GM21447 (cell line): Measurements from ENCODE around the gene ACTN3.
"Not testable (repeated sequence)": the region's sequence is repeated elsewhere in the genome, so short reads cannot be mapped to it uniquely, and the experiment has no call there.

Experiments
- ATAC-seq: cut with Tn5 transposase; IDR thresholded peaks from one replicate; pipeline ENCODE4 v1.9.1; 2021; ENCODE audit not compliant: unreplicated experiment

The ACTN3 gene

GRCh38 chr11:66593303-66593635 lies 46.6 kb downstream of the ACTN3 start:
- ATAC-seq, result no peak

DNA sequence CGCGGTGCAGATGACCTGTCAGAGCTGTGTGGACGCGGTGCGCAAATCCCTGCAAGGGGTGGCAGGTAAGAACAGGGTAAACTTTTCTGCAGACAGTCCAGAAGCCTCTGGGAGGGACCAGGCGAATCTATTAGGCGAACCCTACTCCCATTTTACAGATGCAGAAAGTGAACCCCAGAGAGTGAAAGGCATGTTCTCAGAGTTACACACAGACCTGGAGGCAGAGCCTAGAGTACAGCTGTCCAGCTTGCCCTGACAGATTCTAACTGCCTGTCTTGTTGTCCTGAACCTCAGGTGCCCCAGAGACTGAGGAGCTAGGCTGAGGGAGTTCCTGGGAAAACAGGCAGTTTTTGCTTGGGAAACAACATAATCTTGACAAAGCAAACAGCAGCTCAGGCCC lies 46.9 kb downstream of the ACTN3 start:
- no peak for ATAC-seq

- no peak for ATAC-seq
Measured at GRCh38 chr11:66595245-66595904, 48.7 kb downstream of the ACTN3 start.

DNA sequence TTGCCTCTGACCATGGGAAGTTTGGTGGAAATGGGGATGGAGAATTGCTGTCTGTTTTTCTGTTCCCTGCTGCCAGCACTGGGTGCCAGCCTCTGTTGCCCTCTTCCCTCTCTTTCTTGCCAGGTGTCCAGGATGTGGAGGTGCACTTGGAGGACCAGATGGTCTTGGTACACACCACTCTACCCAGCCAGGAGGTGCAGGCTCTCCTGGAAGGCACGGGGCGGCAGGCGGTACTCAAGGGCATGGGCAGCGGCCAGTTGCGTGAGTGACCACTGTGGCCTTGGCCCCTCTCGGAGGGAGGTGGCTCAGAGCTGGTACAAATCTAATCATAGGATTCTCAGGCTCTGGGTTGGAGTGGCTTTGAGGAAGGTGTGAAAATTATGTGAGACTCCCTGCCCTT lies 52.3 kb downstream of the ACTN3 start:
- ATAC-seq, result no peak

- no peak for ATAC-seq
Measured at GRCh38 chr11:66600219-66600618, 53.5 kb downstream of the ACTN3 start.

GRCh38 chr11:66600631-66601233 lies 54.0 kb downstream of the ACTN3 start:
- ATAC-seq, result no peak

DNA sequence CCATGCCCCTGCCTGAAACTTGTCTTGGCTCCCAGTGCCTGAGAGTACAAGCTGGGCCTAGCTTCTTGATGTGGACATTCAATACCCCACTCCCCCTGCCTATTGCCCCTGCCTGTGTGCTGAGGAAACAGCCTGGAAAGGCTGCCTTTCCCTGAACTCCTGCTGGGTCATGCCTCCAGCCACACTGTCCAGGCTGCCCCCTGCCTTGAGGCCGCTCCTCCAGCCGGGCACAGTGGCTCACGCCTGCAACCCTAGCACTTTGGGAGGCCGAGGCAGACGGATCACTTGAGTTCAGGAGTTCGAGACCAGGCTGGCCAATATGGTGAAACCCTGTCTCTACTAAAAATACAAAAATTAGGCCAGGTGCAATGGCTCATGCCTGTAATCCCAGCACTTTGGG lies 56.4 kb downstream of the ACTN3 start:
- no peak for ATAC-seq

- ATAC-seq, result no peak
Measured at GRCh38 chr11:66604155-66604554, 57.5 kb downstream of the ACTN3 start.

DNA sequence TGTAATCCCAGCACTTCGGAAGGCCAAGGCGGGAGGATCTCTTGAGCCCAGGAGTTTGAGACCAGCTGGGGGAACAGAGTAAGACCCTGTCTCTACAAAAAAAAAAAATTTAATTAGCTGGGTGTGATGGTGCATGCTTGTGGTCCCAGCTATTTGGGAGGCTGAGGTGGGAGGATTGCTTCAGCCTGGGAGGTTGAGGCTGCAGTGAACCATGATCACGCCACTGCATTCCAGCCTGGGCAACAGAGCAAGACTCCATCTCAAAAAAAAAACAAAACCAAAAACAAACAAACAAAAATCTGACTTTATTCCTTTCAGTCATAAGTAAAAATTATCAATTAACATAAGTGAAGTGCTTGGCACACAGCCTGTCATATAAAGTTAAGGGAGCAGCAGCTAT lies 59.9 kb downstream of the ACTN3 start:
- not testable (repeated sequence) for ATAC-seq

- ATAC-seq, result no peak
Measured at GRCh38 chr11:66607126-66607834, 60.6 kb downstream of the ACTN3 start.

DNA sequence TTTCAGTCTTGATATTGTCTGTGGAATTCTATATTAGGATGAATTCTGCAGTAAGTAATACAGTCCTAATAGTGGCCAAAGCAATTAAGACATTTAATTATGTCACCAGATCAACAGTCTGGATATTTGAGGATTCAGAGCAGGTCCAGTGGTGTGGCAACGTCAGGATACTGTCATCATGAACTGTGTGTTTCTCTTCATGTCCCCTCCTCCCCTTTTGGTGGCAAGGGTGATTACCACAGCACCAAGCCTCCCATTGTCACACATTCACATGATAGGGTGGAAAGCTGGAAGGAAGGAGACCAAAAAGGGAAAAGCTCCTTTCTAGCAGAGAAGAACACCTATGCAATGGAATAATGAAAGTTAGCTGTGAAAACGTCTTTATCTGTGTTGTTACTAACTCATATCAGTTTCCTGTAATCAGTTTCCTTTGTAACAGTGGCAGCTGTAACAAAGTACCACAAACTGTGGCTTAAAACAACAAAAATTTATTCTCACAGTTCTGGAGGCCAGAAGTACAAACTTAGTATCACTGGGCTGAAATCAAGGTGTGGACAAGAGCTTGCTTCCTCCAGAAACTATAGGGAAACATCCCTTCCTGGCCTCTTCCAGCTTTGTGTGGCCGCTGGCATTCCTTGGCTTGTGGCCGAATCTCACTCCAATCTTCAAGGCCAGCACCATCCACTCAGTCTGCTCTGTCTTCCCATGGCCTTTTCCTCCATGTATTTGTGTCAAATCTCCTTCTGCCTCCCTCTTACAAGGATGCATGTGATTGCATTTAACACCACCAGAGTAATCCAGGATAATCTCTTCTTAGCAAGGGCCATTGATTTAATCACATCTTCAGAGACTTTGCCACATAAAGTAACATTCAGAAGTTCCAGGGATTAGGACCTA lies 63.3 kb downstream of the ACTN3 start:
- no peak for ATAC-seq

GRCh38 chr11:66612458-66612857 lies 65.8 kb downstream of the ACTN3 start:
- ATAC-seq, result no peak
